Measurements from ENCODE around the gene LAMP1.

DNA sequence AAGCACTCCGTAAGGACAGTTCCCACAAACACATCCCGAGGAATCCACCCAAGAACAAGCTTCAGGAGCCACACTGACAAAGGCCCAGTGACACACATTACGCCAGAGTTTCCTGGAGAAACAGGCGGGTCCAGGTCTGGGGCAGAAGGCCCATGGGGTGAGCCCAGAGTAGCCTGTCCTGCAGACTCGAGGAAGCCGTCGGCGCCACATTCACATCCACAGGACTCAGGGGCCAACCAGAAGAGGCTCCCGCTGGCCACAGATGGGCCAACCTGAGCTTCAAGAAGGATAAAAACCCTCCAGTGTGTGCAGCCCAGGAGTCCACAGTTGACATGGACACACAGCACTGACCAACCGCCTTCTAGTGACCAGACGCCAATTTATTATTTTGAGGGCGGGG, 35.6 kb downstream of the LAMP1 start:
- TF ChIP-seq EZH2 (IDR thresholded peaks at IDR 0.05) = no peak
- no peak for TF ChIP-seq POLR2AphosphoS5 (IDR thresholded peaks at IDR 0.05; ENCODE audit: borderline replicate concordance, low read depth, low read length)
- no peak for TF ChIP-seq FOXP2 (optimal IDR thresholded peaks at IDR 0.05; ENCODE audit: control extremely low read depth, extremely low read length, insufficient read depth)

All from SK-N-MC (cell line).